Smooth muscle cell of the pulmonary artery (primary cell): ENCODE measurements around the gene TMEM25. TPM values are rescaled to one million over a fixed set of nuclear protein-coding genes. Genes with fewer than 3 reads are reported as not detected.

Experiments used
- total RNA-seq: library from RNA; depleted of rRNA; stranded (reverse); fragments of >200 nt; gene quantifications from 2 replicates; pipeline ENCODE4 v1.2.3, GENCODE V29; 2014

Gene TMEM25
- 16.1 and 28.1 TPM in 2 replicates for total RNA-seq

GRCh38 chr11:118530683-118531596 lies at the start of gene TMEM25:
Gene TMEM25 (plus strand): TSS chr11:118531192. CDS start chr11:118531802, 610 bp downstream.

GRCh38 chr11:118527109-118527508 lies 3.9 kb upstream of the TMEM25 start, which contains the start of gene TTC36:
Gene TTC36 (plus strand): TSS chr11:118527474. CDS start chr11:118527495, 21 bp downstream.

GRCh38 chr11:118572061-118572980 lies 41.3 kb downstream of the TMEM25 start, which contains the start of gene ARCN1:
Gene ARCN1 (plus strand): TSS chr11:118572409. CDS start chr11:118572548, 139 bp downstream.

Other genes starting within 250 kb of the TMEM25 start
- gene CD3E, start 226.5 kb upstream of the TMEM25 start, total RNA-seq = not detected in 2 replicates
- not detected in 2 replicates for gene CD3D, start 188.5 kb upstream of the TMEM25 start, total RNA-seq
- gene CD3G, start 186.8 kb upstream of the TMEM25 start, total RNA-seq = not detected in 2 replicates
- 36.8 and 40.5 TPM in 2 replicates for gene UBE4A, start 171.6 kb upstream of the TMEM25 start, total RNA-seq
- gene ATP5MG, start 129.6 kb upstream of the TMEM25 start, total RNA-seq = 26.4 and 37.3 TPM in 2 replicates
- 55.1 and 57.6 TPM in 2 replicates for gene KMT2A, start 94.7 kb upstream of the TMEM25 start, total RNA-seq
- 1.3 and 2.1 TPM in 2 replicates for gene TTC36, start 3.7 kb upstream of the TMEM25 start, total RNA-seq
- 17.7 and 22.6 TPM in 2 replicates for gene IFT46, start 34.7 kb downstream of the TMEM25 start, total RNA-seq
- 165 and 189 TPM in 2 replicates for gene ARCN1, start 41.2 kb downstream of the TMEM25 start, total RNA-seq
- 157 and 161 TPM in 2 replicates for gene PHLDB1, start 76.4 kb downstream of the TMEM25 start, total RNA-seq
- not detected in 2 replicates for gene TREH, start 148.5 kb downstream of the TMEM25 start, total RNA-seq